Lower leg skin (tissue), 4 donors: ENCODE data around the gene MYO18A. TPM values are rescaled to one million over a fixed set of nuclear protein-coding genes. Genes with fewer than 3 reads are reported as not detected.

Experiments used
- DNase-seq, 2 donors: peaks; one replicate each; pipeline ENCODE4 v3.0.0-alpha.2; 2019; ENCODE audit warnings: low spot score in 2 of 2
- H3K4me3 ChIP-seq: fragments of 200-600 bp; sonication (generic); 2 replicates; pipeline ENCODE4 v1.5.1; 2017; ENCODE audit warnings: mild to moderate bottlenecking, low read depth; ENCODE audit not compliant: poor library complexity, severe bottlenecking
- POLR2A ChIP-seq, 2 donors: fragments of 450-650 bp; IDR thresholded peaks; one replicate each; pipeline ENCODE4 v1.6.1; 2016 to 2017; ENCODE audit warnings: antibody characterized with exemption in 2 of 2, mild to moderate bottlenecking in 1 of 2, moderate library complexity in 1 of 2
- WGBS, 2 donors: methylation state at CpG; one replicate each; pipeline ENCODE4 v1.1.5; 2018; 5-methylcytosine and 5-hydroxymethylcytosine counted together
- intact Hi-C: fragments of 100-400 bp; cut with DNase I; formaldehyde crosslinking; loops from one replicate; pipeline ENCODE4 v1.15.0; 2023; ENCODE audit warnings: low total_unique reads
- total RNA-seq, 4 donors: library from RNA; depleted of rRNA; stranded (reverse); fragments of >200 nt; gene quantifications; one replicate each; pipeline ENCODE4 v1.1.0, GENCODE V29; 2016
- TF ChIP-seq, protein P1 (sequence below), 3 donors: fragments of 450-650 bp; IDR thresholded peaks; one replicate each; pipeline ENCODE4 v1.5.1; 2016; ENCODE audit warnings: antibody characterized with exemption in 3 of 3, mild to moderate bottlenecking in 3 of 3, moderate library complexity in 2 of 3

Gene MYO18A
- total RNA-seq, 4 donors from 2014 or later = 87.3 to 123 (median 94.0) TPM

DNA sequence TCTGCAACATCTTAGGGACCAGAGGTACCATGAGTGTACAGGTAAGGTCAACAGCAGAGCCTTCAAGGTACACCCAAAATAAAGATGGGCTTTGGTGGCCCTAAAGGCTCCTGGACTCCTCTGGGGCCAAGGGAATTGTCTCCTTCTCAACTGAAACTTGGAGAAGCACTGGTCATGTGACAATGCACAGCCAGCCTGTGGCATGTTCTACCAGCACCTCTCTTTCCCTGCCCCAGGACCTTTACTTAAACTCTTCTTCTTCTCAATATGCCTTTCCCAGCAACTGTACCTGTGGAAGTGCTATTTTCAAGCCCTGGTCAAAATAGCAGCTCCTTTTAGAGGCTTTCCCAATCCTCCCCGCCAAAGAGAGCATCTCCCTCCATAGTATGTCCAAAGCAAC, 108.9 kb downstream of the MYO18A start:
- H3K4me3 ChIP-seq = no peak overlapping the region
- WGBS, 2 donors = 80 to 84% methylated on average over 1 of the region's 1 CpG
- TF ChIP-seq, protein P1, sequence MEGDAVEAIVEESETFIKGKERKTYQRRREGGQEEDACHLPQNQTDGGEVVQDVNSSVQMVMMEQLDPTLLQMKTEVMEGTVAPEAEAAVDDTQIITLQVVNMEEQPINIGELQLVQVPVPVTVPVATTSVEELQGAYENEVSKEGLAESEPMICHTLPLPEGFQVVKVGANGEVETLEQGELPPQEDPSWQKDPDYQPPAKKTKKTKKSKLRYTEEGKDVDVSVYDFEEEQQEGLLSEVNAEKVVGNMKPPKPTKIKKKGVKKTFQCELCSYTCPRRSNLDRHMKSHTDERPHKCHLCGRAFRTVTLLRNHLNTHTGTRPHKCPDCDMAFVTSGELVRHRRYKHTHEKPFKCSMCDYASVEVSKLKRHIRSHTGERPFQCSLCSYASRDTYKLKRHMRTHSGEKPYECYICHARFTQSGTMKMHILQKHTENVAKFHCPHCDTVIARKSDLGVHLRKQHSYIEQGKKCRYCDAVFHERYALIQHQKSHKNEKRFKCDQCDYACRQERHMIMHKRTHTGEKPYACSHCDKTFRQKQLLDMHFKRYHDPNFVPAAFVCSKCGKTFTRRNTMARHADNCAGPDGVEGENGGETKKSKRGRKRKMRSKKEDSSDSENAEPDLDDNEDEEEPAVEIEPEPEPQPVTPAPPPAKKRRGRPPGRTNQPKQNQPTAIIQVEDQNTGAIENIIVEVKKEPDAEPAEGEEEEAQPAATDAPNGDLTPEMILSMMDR (IDR thresholded peaks at IDR 0.05) = no peak
- DNase-seq = no peak
- intact Hi-C loops = no loop called here

- 47 to 55% methylated on average over 9 of the region's 9 CpGs for WGBS, 2 donors
- H3K4me3 ChIP-seq = no peak overlapping the region
- intact Hi-C loops = no loop called here
- no peak for TF ChIP-seq POLR2A (IDR thresholded peaks at IDR 0.05)
- TF ChIP-seq, protein P1 (IDR thresholded peaks at IDR 0.05) = no peak
- DNase-seq = no peak
Measured at GRCh38 chr17:29070781-29071180, 109.4 kb downstream of the MYO18A start.

- intact Hi-C loops = no loop called here
- DNase-seq = no peak
- no peak overlapping the region for H3K4me3 ChIP-seq
- TF ChIP-seq POLR2A (IDR thresholded peaks at IDR 0.05) = no peak
- TF ChIP-seq, protein P1 (IDR thresholded peaks at IDR 0.05) = no peak
- 49 to 50% methylated on average over 10 of the region's 10 CpGs for WGBS, 2 donors
Measured at GRCh38 chr17:29070308-29070707, 109.9 kb downstream of the MYO18A start.

- intact Hi-C loops = no loop called here
- no peak overlapping the region for H3K4me3 ChIP-seq
- 40 to 48% methylated on average over 19 of the region's 19 CpGs for WGBS, 2 donors
- no peak for DNase-seq
- TF ChIP-seq, protein P1 (IDR thresholded peaks at IDR 0.05) = no peak
- no peak for TF ChIP-seq POLR2A (IDR thresholded peaks at IDR 0.05)
Measured at GRCh38 chr17:29069526-29070041, 110.6 kb downstream of the MYO18A start.

DNA sequence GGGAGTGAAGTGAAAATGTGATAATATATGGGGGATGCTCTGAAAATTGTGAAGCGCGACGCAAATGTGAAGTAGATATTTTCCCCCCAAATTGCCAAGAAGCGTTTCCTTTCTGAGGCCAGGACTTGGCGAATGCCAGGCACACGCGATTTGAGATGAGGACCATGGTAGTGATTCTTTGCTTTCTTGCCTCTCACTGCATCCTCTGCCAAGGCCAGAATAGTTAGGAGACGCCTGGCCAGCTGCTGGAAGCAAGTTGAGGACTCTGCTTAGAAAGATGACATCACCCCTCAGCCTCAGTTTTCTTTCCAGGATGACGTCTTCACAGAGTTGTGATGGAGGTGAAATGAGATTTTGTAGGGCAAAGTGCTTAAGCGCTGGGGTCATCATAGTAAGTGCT, 111.4 kb downstream of the MYO18A start:
- intact Hi-C loops = no loop called here
- no peak for DNase-seq
- WGBS, 2 donors = 67 to 75% methylated on average over 10 of the region's 10 CpGs
- TF ChIP-seq, protein P1 (IDR thresholded peaks at IDR 0.05) = no peak
- TF ChIP-seq POLR2A (IDR thresholded peaks at IDR 0.05) = no peak
- H3K4me3 ChIP-seq = no peak overlapping the region

- no peak overlapping the region for H3K4me3 ChIP-seq
- TF ChIP-seq POLR2A (IDR thresholded peaks at IDR 0.05) = no peak
- TF ChIP-seq, protein P1 (IDR thresholded peaks at IDR 0.05) = no peak
- DNase-seq = no peak
- intact Hi-C loops = no loop called here
- WGBS, 2 donors = 49 to 53% methylated on average over 7 of the region's 7 CpGs
Measured at GRCh38 chr17:29066606-29067005, 113.6 kb downstream of the MYO18A start.
